Suprapubic skin (tissue), 4 donors: Measurements from ENCODE around the gene POLR2B. TPM values are rescaled to one million over a fixed set of nuclear protein-coding genes. Genes with fewer than 3 reads are reported as not detected.

ENCODE experiments used
- DNase-seq, 2 donors: peaks; one replicate each; pipeline ENCODE4 v3.0.0-alpha.2; 2019; ENCODE audit warnings: low spot score in 2 of 2
- H3K27ac ChIP-seq: fragments of 200-600 bp; sonication (generic); one replicate; pipeline ENCODE4 v1.5.1; 2019
- H3K27me3 ChIP-seq: fragments of 200-600 bp; sonication (generic); one replicate; pipeline ENCODE4 v1.5.1; 2019
- H3K36me3 ChIP-seq: fragments of 200-600 bp; sonication (generic); one replicate; pipeline ENCODE4 v1.5.1; 2019
- H3K4me1 ChIP-seq: fragments of 200-600 bp; sonication (generic); one replicate; pipeline ENCODE4 v1.5.1; 2019
- H3K4me3 ChIP-seq: fragments of 200-600 bp; sonication (generic); one replicate; pipeline ENCODE4 v1.5.1; 2019; ENCODE audit warnings: mild to moderate bottlenecking
- H3K9me3 ChIP-seq: fragments of 200-600 bp; sonication (generic); one replicate; pipeline ENCODE4 v1.5.1; 2019
- CTCF ChIP-seq, 2 donors: fragments of 200-600 bp in 1 of 2; fragments of 450-650 bp in 1 of 2; sonication (generic) in 1 of 2; IDR thresholded peaks; one replicate each; pipeline ENCODE4 v1.5.1; 2016 to 2019; ENCODE audit warnings: antibody characterized with exemption in 2 of 2, mild to moderate bottlenecking in 1 of 2, moderate library complexity in 1 of 2
- EP300 ChIP-seq: sonication (generic); formaldehyde crosslinking; IDR thresholded peaks from one replicate; pipeline ENCODE4 v1.6.1; 2017; ENCODE audit warnings: antibody characterized with exemption
- POLR2A ChIP-seq, 2 donors: fragments of 450-650 bp; IDR thresholded peaks; one replicate each; pipeline ENCODE4 v1.6.1; 2017; ENCODE audit warnings: antibody characterized with exemption in 2 of 2, mild to moderate bottlenecking in 2 of 2, moderate library complexity in 2 of 2
- POLR2AphosphoS5 ChIP-seq, 3 donors: sonication (generic); formaldehyde crosslinking; IDR thresholded peaks; one replicate each; pipeline ENCODE4 v1.6.1; 2017; ENCODE audit warnings: antibody characterized with exemption in 3 of 3
- WGBS: methylation state at CpG from one replicate; pipeline ENCODE4 v1.1.5; 2018; 5-methylcytosine and 5-hydroxymethylcytosine counted together
- total RNA-seq, 4 donors: library from RNA; depleted of rRNA; stranded (reverse); fragments of >200 nt; gene quantifications; one replicate each; pipeline ENCODE4 v1.1.0, GENCODE V29; 2016

POLR2B gene
- total RNA-seq, 4 donors from 2014 or later = 55.5 to 111 (median 61.5) TPM

GRCh38 chr4:57077550-57078343 is 99.1 kb downstream of the POLR2B start:
- H3K4me3 ChIP-seq = no peak overlapping the region
- H3K9me3 ChIP-seq = no peaks in the 10 kb centered on the region
- DNase-seq = no peak
- TF ChIP-seq EP300 = no peak
- TF ChIP-seq POLR2A (IDR thresholded peaks at IDR 0.05) = no peak
- no peak for TF ChIP-seq CTCF (IDR thresholded peaks at IDR 0.05)
- no peak for TF ChIP-seq POLR2AphosphoS5 (IDR thresholded peaks at IDR 0.05)
- H3K27ac ChIP-seq = no peak overlapping the region
- H3K27me3 ChIP-seq = no peaks in the 10 kb centered on the region
- H3K4me1 ChIP-seq = peaks cover 51% of the 10 kb centered on the region
- no peaks in the 10 kb centered on the region for H3K36me3 ChIP-seq
- WGBS = 67% methylated on average over 14 of the region's 14 CpGs

- no peaks in the 10 kb centered on the region for H3K36me3 ChIP-seq
- H3K4me3 ChIP-seq = no peak overlapping the region
- TF ChIP-seq POLR2A (IDR thresholded peaks at IDR 0.05) = no peak
- no peak for TF ChIP-seq CTCF (IDR thresholded peaks at IDR 0.05)
- TF ChIP-seq EP300 = no peak
- TF ChIP-seq POLR2AphosphoS5 (IDR thresholded peaks at IDR 0.05) = no peak
- H3K4me1 ChIP-seq = peaks cover 62% of the 10 kb centered on the region
- no peak for DNase-seq
- H3K27me3 ChIP-seq = no peaks in the 10 kb centered on the region
- no peaks in the 10 kb centered on the region for H3K9me3 ChIP-seq
- peak overlapping the region; percentile 38 for H3K27ac ChIP-seq
- WGBS = 36% methylated on average over 10 of the region's 10 CpGs
Observed at GRCh38 chr4:57078685-57079521, 100.2 kb downstream of the POLR2B start.

Other genes with a start within 250 kb of the POLR2B start
- gene SPINK2, start 157.2 kb upstream of the POLR2B start, total RNA-seq = not detected
- gene REST, start 71.0 kb upstream of the POLR2B start, total RNA-seq = 10 to 100 TPM; 27.7 to 70.8 (median 50.5) TPM
- 10 to 100 TPM; 26.8 to 32.3 (median 30.1) TPM for gene NOA1, start 1.3 kb upstream of the POLR2B start, total RNA-seq
- 100 to 1,000 TPM in 3 of 4 donors, 10 to 100 TPM in 1; 85.3 to 152 (median 125) TPM for gene IGFBP7, start 131.5 kb downstream of the POLR2B start, total RNA-seq